HUES48 (cell line): ENCODE results near the gene PRLR.
"Not testable (repeated sequence)": the region's sequence is repeated elsewhere in the genome, so short reads cannot be mapped to it uniquely, and the experiment has no call there.

Experiments
- H3K27ac ChIP-seq: one replicate; pipeline ENCODE4 v1.7.0; 2013; ENCODE audit warnings: low read depth, low read length, inconsistent platforms
- H3K27me3 ChIP-seq: 2 replicates; pipeline ENCODE4 v1.6.1; 2013; ENCODE audit warnings: mild to moderate bottlenecking, low read length; ENCODE audit not compliant: control insufficient read depth, insufficient read depth
- H3K36me3 ChIP-seq: 2 replicates; pipeline ENCODE4 v1.6.1; 2013; ENCODE audit warnings: low read length; ENCODE audit not compliant: control insufficient read depth, insufficient read depth
- H3K4me1 ChIP-seq: 2 replicates; pipeline ENCODE4 v1.6.1; 2013; ENCODE audit warnings: mild to moderate bottlenecking, low read length; ENCODE audit not compliant: control insufficient read depth, insufficient read depth
- H3K4me3 ChIP-seq: 2 replicates; pipeline ENCODE4 v1.5.1; 2013; ENCODE audit warnings: mild to moderate bottlenecking, low read depth, low read length
- H3K9ac ChIP-seq: 2 replicates; pipeline ENCODE4 v1.6.1; 2013; ENCODE audit warnings: mild to moderate bottlenecking, low read depth, low read length, moderate library complexity
- H3K9me3 ChIP-seq: 2 replicates; pipeline ENCODE4 v1.6.1; 2013; ENCODE audit warnings: low read length; ENCODE audit not compliant: control insufficient read depth, insufficient read depth

PRLR gene

GRCh38 chr5:35036536-35036935 lies 193.8 kb downstream of the PRLR start:
- H3K27ac ChIP-seq = no peak overlapping the region
- H3K4me1 ChIP-seq = no peaks in the 10 kb centered on the region
- H3K9ac ChIP-seq = no peak overlapping the region
- H3K4me3 ChIP-seq = no peak overlapping the region
- no peaks in the 10 kb centered on the region for H3K27me3 ChIP-seq
- H3K9me3 ChIP-seq = no peaks in the 10 kb centered on the region
- no peaks in the 10 kb centered on the region for H3K36me3 ChIP-seq

- not testable (repeated sequence) for H3K4me3 ChIP-seq, H3K27me3 ChIP-seq, H3K27ac ChIP-seq, H3K36me3 ChIP-seq, H3K9me3 ChIP-seq, H3K4me1 ChIP-seq, H3K9ac ChIP-seq
These were observed 194.4 kb downstream of the PRLR start for GRCh38 chr5:35035929-35036328.

GRCh38 chr5:35035271-35035670 lies 195.0 kb downstream of the PRLR start:
- Histone ChIP-seq H3K27me3 (no peaks in the 10 kb centered on the region), H3K36me3 (no peaks in the 10 kb centered on the region), H3K9ac (no peak overlapping the region), H3K4me3 (no peak overlapping the region), H3K27ac (no peak overlapping the region), H3K4me1 (no peaks in the 10 kb centered on the region), H3K9me3 (no peaks in the 10 kb centered on the region)

GRCh38 chr5:35032356-35032755 lies 197.9 kb downstream of the PRLR start:
- Histone ChIP-seq H3K4me3 (no peak overlapping the region), H3K9me3 (no peaks in the 10 kb centered on the region), H3K4me1 (no peaks in the 10 kb centered on the region), H3K27ac (no peak overlapping the region), H3K36me3 (no peaks in the 10 kb centered on the region), H3K27me3 (no peaks in the 10 kb centered on the region), H3K9ac (no peak overlapping the region)

- no peak overlapping the region for H3K9ac ChIP-seq
- no peaks in the 10 kb centered on the region for H3K4me1 ChIP-seq
- H3K27me3 ChIP-seq = no peaks in the 10 kb centered on the region
- H3K4me3 ChIP-seq = no peak overlapping the region
- H3K9me3 ChIP-seq = no peaks in the 10 kb centered on the region
- no peak overlapping the region for H3K27ac ChIP-seq
- no peaks in the 10 kb centered on the region for H3K36me3 ChIP-seq
These were observed 199.0 kb downstream of the PRLR start for GRCh38 chr5:35031276-35031675.

GRCh38 chr5:35030426-35031100 lies 199.7 kb downstream of the PRLR start:
- H3K9ac ChIP-seq = no peak overlapping the region
- H3K4me3 ChIP-seq = no peak overlapping the region
- no peaks in the 10 kb centered on the region for H3K36me3 ChIP-seq
- no peaks in the 10 kb centered on the region for H3K4me1 ChIP-seq
- H3K27ac ChIP-seq = no peak overlapping the region
- no peaks in the 10 kb centered on the region for H3K9me3 ChIP-seq
- no peaks in the 10 kb centered on the region for H3K27me3 ChIP-seq

- H3K27me3 ChIP-seq = no peaks in the 10 kb centered on the region
- no peaks in the 10 kb centered on the region for H3K9me3 ChIP-seq
- H3K4me1 ChIP-seq = no peaks in the 10 kb centered on the region
- H3K4me3 ChIP-seq = no peak overlapping the region
- no peak overlapping the region for H3K27ac ChIP-seq
- no peaks in the 10 kb centered on the region for H3K36me3 ChIP-seq
- no peak overlapping the region for H3K9ac ChIP-seq
These were observed 201.0 kb downstream of the PRLR start for GRCh38 chr5:35029333-35029732.

GRCh38 chr5:35026941-35027340 lies 203.3 kb downstream of the PRLR start:
- Histone ChIP-seq H3K4me3 (no peak overlapping the region), H3K27ac (no peak overlapping the region), H3K4me1 (no peaks in the 10 kb centered on the region), H3K27me3 (no peaks in the 10 kb centered on the region), H3K9ac (no peak overlapping the region), H3K9me3 (no peaks in the 10 kb centered on the region), H3K36me3 (no peaks in the 10 kb centered on the region)

- H3K4me3 ChIP-seq = no peak overlapping the region
- no peak overlapping the region for H3K9ac ChIP-seq
- no peaks in the 10 kb centered on the region for H3K4me1 ChIP-seq
- H3K9me3 ChIP-seq = no peaks in the 10 kb centered on the region
- H3K27me3 ChIP-seq = no peaks in the 10 kb centered on the region
- no peak overlapping the region for H3K27ac ChIP-seq
- no peaks in the 10 kb centered on the region for H3K36me3 ChIP-seq
These were observed 203.9 kb downstream of the PRLR start for GRCh38 chr5:35026280-35026840.

GRCh38 chr5:35024911-35025510 lies 205.3 kb downstream of the PRLR start:
- Histone ChIP-seq H3K9me3 (no peaks in the 10 kb centered on the region), H3K9ac (no peak overlapping the region), H3K4me3 (no peak overlapping the region), H3K4me1 (no peaks in the 10 kb centered on the region), H3K27me3 (no peaks in the 10 kb centered on the region), H3K27ac (no peak overlapping the region), H3K36me3 (no peaks in the 10 kb centered on the region)

GRCh38 chr5:35023391-35024178 lies 206.7 kb downstream of the PRLR start:
- no peak overlapping the region for H3K4me3 ChIP-seq
- no peaks in the 10 kb centered on the region for H3K9me3 ChIP-seq
- H3K36me3 ChIP-seq = no peaks in the 10 kb centered on the region
- H3K27ac ChIP-seq = no peak overlapping the region
- H3K27me3 ChIP-seq = no peaks in the 10 kb centered on the region
- no peak overlapping the region for H3K9ac ChIP-seq
- no peaks in the 10 kb centered on the region for H3K4me1 ChIP-seq
